Mucosa of rectum (tissue), 2 donors: ENCODE measurements around the gene YPEL3.
A peak's percentile ranks its signal among the peaks of the same experiment; 100 is the strongest.
"Not testable (repeated sequence)": the region's sequence is repeated elsewhere in the genome, so short reads cannot be mapped to it uniquely, and the experiment has no call there.

Experiments used
- H3K27ac ChIP-seq, 2 donors: one replicate each; pipeline ENCODE4 v1.7.0; 2013; ENCODE audit warnings: inconsistent platforms in 2 of 2, low read depth in 2 of 2, low read length in 2 of 2
- H3K27me3 ChIP-seq, 2 donors: one replicate each; pipeline ENCODE4 v1.7.0; 2013; ENCODE audit warnings: low read length in 2 of 2; ENCODE audit not compliant: control insufficient read depth in 2 of 2, insufficient read depth in 2 of 2
- H3K36me3 ChIP-seq, 2 donors: one replicate each; pipeline ENCODE4 v1.7.0; 2013; ENCODE audit warnings: low read length in 2 of 2; ENCODE audit not compliant: control insufficient read depth in 2 of 2, insufficient read depth in 2 of 2
- H3K4me1 ChIP-seq, 2 donors: one replicate each; pipeline ENCODE4 v1.7.0; 2013; ENCODE audit warnings: low read length in 2 of 2, mild to moderate bottlenecking in 1 of 2; ENCODE audit not compliant: control insufficient read depth in 2 of 2, insufficient read depth in 2 of 2
- H3K4me3 ChIP-seq, 2 donors: one replicate each; pipeline ENCODE4 v1.7.0; 2013; ENCODE audit warnings: low read length in 2 of 2
- H3K9ac ChIP-seq, 2 donors: one replicate each; pipeline ENCODE4 v1.7.0; 2013; ENCODE audit warnings: low read length in 2 of 2, low read depth in 1 of 2, mild to moderate bottlenecking in 1 of 2
- H3K9me3 ChIP-seq, 2 donors: one replicate each; pipeline ENCODE4 v1.7.0; 2013; ENCODE audit warnings: low read length in 2 of 2; ENCODE audit not compliant: control insufficient read depth in 2 of 2
- donor health status: healthy.
- donor health status: Normal muscosa, but diverticular disease.

The YPEL3 gene

GRCh38 chr16:30136971-30137605 is 41.1 kb upstream of the YPEL3 start:
- H3K9me3 ChIP-seq = no peaks in the 10 kb centered on the region
- no peak overlapping the region for H3K27ac ChIP-seq
- H3K9ac ChIP-seq = no peak overlapping the region
- no peaks in the 10 kb centered on the region for H3K36me3 ChIP-seq
- no peak overlapping the region for H3K4me3 ChIP-seq
- H3K4me1 ChIP-seq = peaks cover 9 to 12% of the 10 kb centered on the region in 2 donors
- H3K27me3 ChIP-seq = no peaks in the 10 kb centered on the region

GRCh38 chr16:30132591-30132990 is 36.6 kb upstream of the YPEL3 start:
- H3K27ac ChIP-seq = no peak overlapping the region
- H3K4me1 ChIP-seq = no peaks in the 10 kb centered on the region
- no peaks in the 10 kb centered on the region for H3K36me3 ChIP-seq
- H3K27me3 ChIP-seq = no peaks in the 10 kb centered on the region
- no peaks in the 10 kb centered on the region for H3K9me3 ChIP-seq
- no peak overlapping the region for H3K9ac ChIP-seq
- H3K4me3 ChIP-seq = no peak overlapping the region

- no peak overlapping the region for H3K27ac ChIP-seq
- H3K27me3 ChIP-seq = no peaks in the 10 kb centered on the region
- no peak overlapping the region for H3K9ac ChIP-seq
- no peak overlapping the region for H3K4me3 ChIP-seq
- no peaks in the 10 kb centered on the region for H3K4me1 ChIP-seq
- no peaks in the 10 kb centered on the region for H3K9me3 ChIP-seq
- H3K36me3 ChIP-seq = no peaks in the 10 kb centered on the region
Measured at GRCh38 chr16:30131869-30132475, 36.0 kb upstream of the YPEL3 start.

- Histone ChIP-seq H3K36me3 (no peaks in the 10 kb centered on the region), H3K27ac (no peak overlapping the region), H3K9ac (no peak overlapping the region), H3K9me3 (no peaks in the 10 kb centered on the region), H3K4me3 (no peak overlapping the region), H3K27me3 (no peaks in the 10 kb centered on the region), H3K4me1 (peaks cover 3 to 11% of the 10 kb centered on the region in 2 donors)
Measured at GRCh38 chr16:30127993-30128392, 32.0 kb upstream of the YPEL3 start.

GRCh38 chr16:30125690-30126089 is 29.7 kb upstream of the YPEL3 start:
- not testable (repeated sequence) for H3K27me3 ChIP-seq, H3K9me3 ChIP-seq, H3K36me3 ChIP-seq, H3K9ac ChIP-seq, H3K4me3 ChIP-seq, H3K27ac ChIP-seq
- peaks cover 14 to 27% of the 10 kb centered on the region in 2 donors for H3K4me1 ChIP-seq

- Histone ChIP-seq H3K36me3 (no peaks in the 10 kb centered on the region), H3K27ac (no peak overlapping the region), H3K27me3 (no peaks in the 10 kb centered on the region), H3K9ac (no peak overlapping the region), H3K4me1 (peaks cover 17 to 32% of the 10 kb centered on the region in 2 donors), H3K4me3 (no peak overlapping the region), H3K9me3 (no peaks in the 10 kb centered on the region)
Measured at GRCh38 chr16:30124985-30125379, 29.0 kb upstream of the YPEL3 start.

- Histone ChIP-seq H3K4me3 (peak overlapping the region; percentile 75 to 83), H3K27ac (peak overlapping the region; percentile 95 to 97), H3K9ac (peak overlapping the region; percentile 95 to 97), H3K4me1 (peaks cover 33 to 50% of the 10 kb centered on the region in 2 donors), H3K36me3 (peaks cover 16% of the 10 kb centered on the region in 2 donors), H3K27me3 (no peaks in the 10 kb centered on the region), H3K9me3 (no peaks in the 10 kb centered on the region)
Measured at GRCh38 chr16:30122604-30123160, 26.7 kb upstream of the YPEL3 start.

GRCh38 chr16:30121741-30122571 is 25.9 kb upstream of the YPEL3 start:
- peaks cover 40 to 57% of the 10 kb centered on the region in 2 donors for H3K4me1 ChIP-seq
- H3K36me3 ChIP-seq = peaks cover 22 to 24% of the 10 kb centered on the region in 2 donors
- peak overlapping the region; percentile 95 to 97 for H3K9ac ChIP-seq
- H3K27ac ChIP-seq = peak overlapping the region; percentile 95 to 97
- H3K4me3 ChIP-seq = peak overlapping the region; percentile 75 to 83
- H3K9me3 ChIP-seq = no peaks in the 10 kb centered on the region
- H3K27me3 ChIP-seq = no peaks in the 10 kb centered on the region

- Histone ChIP-seq H3K4me3 (peak overlapping the region; percentile 7 to 26), H3K27ac (peak overlapping the region; percentile 95 to 97), H3K36me3 (peaks cover 30 to 32% of the 10 kb centered on the region in 2 donors), H3K4me1 (peaks cover 51 to 71% of the 10 kb centered on the region in 2 donors), H3K9me3 (no peaks in the 10 kb centered on the region), H3K9ac (peak overlapping the region; percentile 47 to 58), H3K27me3 (no peaks in the 10 kb centered on the region)
Measured at GRCh38 chr16:30120340-30121105, 24.5 kb upstream of the YPEL3 start.
